ENCODE results near the gene KCNJ5. TPM values are rescaled to one million over a fixed set of nuclear protein-coding genes. Genes with fewer than 3 reads are reported as not detected.
A peak's percentile ranks its signal among the peaks of the same experiment; 100 is the strongest.

KCNJ5 gene
- total and polyA plus RNA-seq, 7 experiments from 2014 or later, result 0.11 to 0.24 (median 0.17) TPM; not detected in 4

DNA sequence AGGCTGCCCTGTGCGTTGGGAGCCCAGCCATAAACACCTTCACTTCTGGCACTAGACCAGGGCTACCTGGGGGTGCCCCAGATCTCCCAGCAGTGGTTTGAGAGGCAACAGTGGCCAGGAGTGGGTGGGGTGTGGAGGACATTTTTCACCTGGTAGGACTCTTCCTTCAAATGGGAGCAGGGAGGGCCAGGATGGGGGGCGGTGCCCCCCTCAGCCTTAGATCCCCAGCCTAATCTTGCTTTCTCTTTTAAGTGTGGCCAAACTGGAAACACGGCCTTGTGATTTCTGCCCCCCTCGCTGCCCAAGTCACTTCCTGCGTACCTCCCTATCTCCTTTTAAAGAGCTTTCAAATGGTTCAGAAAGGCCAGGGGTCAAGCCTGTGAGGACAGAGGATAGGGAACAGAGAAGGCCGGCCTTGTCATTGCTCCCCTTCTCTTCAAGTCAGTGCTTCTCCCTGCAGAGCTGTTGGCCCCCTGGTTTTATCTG lies 800 bp downstream of the KCNJ5 start:
- Mint-ChIP-seq H3K9me3 (peaks cover 0 to 3% (median 0%) of the 10 kb centered on the region in 11 donors), H3K4me3 (peak overlapping the region in 6 of 10 donors; percentile 49 to 90 (median 76)), H3K27me3 (peaks cover 48 to 62% (median 55%) of the 10 kb centered on the region in 5 donors), H3K4me1 (peaks cover 5 to 17% (median 9%) of the 10 kb centered on the region in 7 donors), H3K36me3 (peaks cover 0 to 4% (median 0%) of the 10 kb centered on the region in 5 donors), H3K27ac (no peak overlapping the region)
- CTCF ChIA-PET, result interaction anchor here (1.6 to 1.7 kb wide), 2 partner anchors 15 to 734 kb away, joined by 6 read pairs; no protein-coding TSS in a partner anchor
- Histone ChIP-seq H3K27me3 (ENCODE audit: control insufficient read depth in 2 of 2, insufficient read depth in 2 of 2, low read length in 2 of 2) (peaks cover 5 to 15% of the 10 kb centered on the region in 2 donors), H3K4me3 (ENCODE audit: low read length) (no peak overlapping the region), H3K4me1 (ENCODE audit: control insufficient read depth in 2 of 2, insufficient read depth in 2 of 2, low read length in 2 of 2) (no peaks in the 10 kb centered on the region), H3K9me3 (ENCODE audit: control insufficient read depth in 2 of 3, low read length in 3 of 3) (no peaks in the 10 kb centered on the region), H3K27ac (ENCODE audit: low read depth, low read length) (no peak overlapping the region), H3K36me3 (ENCODE audit: control insufficient read depth in 2 of 3, insufficient read depth in 3 of 3, low read length in 3 of 3) (no peaks in the 10 kb centered on the region)
- DNase-seq (no peak), ATAC-seq (no peak)
- POLR2A ChIA-PET, result interaction anchor here (1.5 kb wide), 1 partner anchor 12 kb away, joined by 3 read pairs; no protein-coding TSS in a partner anchor
- intact Hi-C loops (cut with micrococcal nuclease), result no loop called here

DNA sequence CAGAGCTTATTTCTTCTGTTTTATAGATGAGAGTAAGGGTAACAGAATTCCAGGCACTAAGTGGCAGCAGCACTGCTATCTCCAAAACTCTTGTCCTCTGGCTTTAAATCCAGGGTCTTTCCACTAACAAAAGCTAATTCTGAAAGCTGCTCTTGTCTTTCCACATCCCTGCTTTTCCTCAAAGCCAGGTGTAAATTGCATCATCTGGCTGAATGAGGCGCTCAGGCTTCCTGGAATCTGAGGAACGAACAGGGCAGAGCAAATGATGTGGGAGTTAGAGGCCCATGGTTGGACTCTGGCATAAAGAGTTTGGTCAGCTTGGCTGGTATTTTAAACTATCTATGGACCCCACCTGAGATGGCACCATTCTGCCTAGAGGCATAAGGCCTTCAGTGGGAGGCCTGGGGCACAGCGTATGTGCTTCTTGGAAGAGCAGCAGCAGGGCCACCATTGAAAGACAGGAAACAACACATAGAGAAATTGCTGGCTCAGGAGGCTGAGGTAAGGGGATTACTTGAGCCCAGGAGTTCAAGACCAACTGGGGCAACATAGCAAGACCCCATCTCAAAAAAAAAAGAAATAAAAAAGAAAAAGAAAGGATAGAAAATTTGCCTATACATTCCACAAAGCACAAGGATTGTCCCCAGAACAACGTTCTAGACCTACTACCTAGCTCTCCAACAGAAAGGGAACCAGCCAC lies 1.9 kb downstream of the KCNJ5 start:
- Histone ChIP-seq H3K4me1 (ENCODE audit: control insufficient read depth in 2 of 2, insufficient read depth in 2 of 2, low read length in 2 of 2) (no peaks in the 10 kb centered on the region), H3K36me3 (ENCODE audit: control insufficient read depth in 2 of 3, insufficient read depth in 3 of 3, low read length in 3 of 3) (no peaks in the 10 kb centered on the region), H3K27ac (ENCODE audit: low read depth, low read length) (no peak overlapping the region), H3K27me3 (ENCODE audit: control insufficient read depth in 2 of 2, insufficient read depth in 2 of 2, low read length in 2 of 2) (peaks cover 5 to 15% of the 10 kb centered on the region in 2 donors), H3K4me3 (ENCODE audit: low read length) (no peak overlapping the region), H3K9me3 (ENCODE audit: control insufficient read depth in 2 of 3, low read length in 3 of 3) (no peaks in the 10 kb centered on the region)
- Mint-ChIP-seq H3K27ac (peak overlapping the region in 1 of 9 donors; percentile 42), H3K36me3 (peaks cover 0 to 4% (median 0%) of the 10 kb centered on the region in 5 donors), H3K4me3 (no peak overlapping the region), H3K27me3 (peaks cover 42 to 61% (median 45%) of the 10 kb centered on the region in 5 donors), H3K9me3 (peaks cover 0 to 3% (median 0%) of the 10 kb centered on the region in 11 donors), H3K4me1 (peaks cover 4 to 16% (median 9%) of the 10 kb centered on the region in 7 donors)
- POLR2A ChIA-PET, result interaction anchor here (0.8 kb wide), 1 partner anchor 720 kb away, joined by 5 read pairs; no protein-coding TSS in a partner anchor
- intact Hi-C loops (cut with micrococcal nuclease), result no loop called here
- DNase-seq (no peak), ATAC-seq (no peak)
- CTCF ChIA-PET, result interaction anchor here (1.6 to 2.0 kb wide), 3 partner anchors 7 to 735 kb away, joined by 6 to 8 read pairs (median 6); no protein-coding TSS in a partner anchor

GRCh38 chr11:128893578-128894285 lies 2.6 kb downstream of the KCNJ5 start:
- ChIA-PET CTCF (interaction anchor here (2.0 kb wide), 1 partner anchor 8 kb away, joined by 8 read pairs; no protein-coding TSS in a partner anchor), POLR2A (interaction anchor here (0.7 kb wide), 1 partner anchor 173 kb away, joined by 3 read pairs; no protein-coding TSS in a partner anchor)
- H3K36me3 ChIP-seq (ENCODE audit: control insufficient read depth in 2 of 3, insufficient read depth in 3 of 3, low read length in 3 of 3), result no peaks in the 10 kb centered on the region
- intact Hi-C loops (cut with micrococcal nuclease), result no loop called here
- no peak overlapping the region for H3K27ac Mint-ChIP-seq
- peaks cover 0 to 4% (median 0%) of the 10 kb centered on the region in 5 donors for H3K36me3 Mint-ChIP-seq
- no peak for ATAC-seq
- H3K27me3 ChIP-seq (ENCODE audit: control insufficient read depth in 2 of 2, insufficient read depth in 2 of 2, low read length in 2 of 2), result peaks cover 5 to 14% of the 10 kb centered on the region in 2 donors
- H3K4me1 Mint-ChIP-seq, result peaks cover 4 to 16% (median 9%) of the 10 kb centered on the region in 7 donors
- H3K27me3 Mint-ChIP-seq, result peaks cover 35 to 60% (median 37%) of the 10 kb centered on the region in 5 donors
- no peak overlapping the region for H3K4me3 Mint-ChIP-seq
- H3K27ac ChIP-seq (ENCODE audit: low read depth, low read length), result no peak overlapping the region
- H3K9me3 Mint-ChIP-seq, result peaks cover 0 to 3% (median 0%) of the 10 kb centered on the region in 11 donors
- no peak for DNase-seq
- H3K4me3 ChIP-seq (ENCODE audit: low read length), result no peak overlapping the region
- H3K4me1 ChIP-seq (ENCODE audit: control insufficient read depth in 2 of 2, insufficient read depth in 2 of 2, low read length in 2 of 2), result no peaks in the 10 kb centered on the region
- H3K9me3 ChIP-seq (ENCODE audit: control insufficient read depth in 2 of 3, low read length in 3 of 3), result no peaks in the 10 kb centered on the region

- Mint-ChIP-seq H3K36me3 (peaks cover 0 to 4% (median 0%) of the 10 kb centered on the region in 5 donors), H3K27ac (peak overlapping the region in 1 of 9 donors; percentile 62), H3K27me3 (peaks cover 31 to 59% (median 32%) of the 10 kb centered on the region in 5 donors), H3K9me3 (peaks cover 0 to 3% (median 0%) of the 10 kb centered on the region in 11 donors), H3K4me3 (no peak overlapping the region), H3K4me1 (peaks cover 4 to 16% (median 9%) of the 10 kb centered on the region in 7 donors)
- no peak overlapping the region for H3K4me3 ChIP-seq (ENCODE audit: low read length)
- ChIA-PET CTCF (interaction anchor here (1.4 to 2.0 kb wide), 2 partner anchors 9 to 62 kb away, joined by 3 to 8 read pairs; no protein-coding TSS in a partner anchor), POLR2A (interaction anchor here (0.7 kb wide), 1 partner anchor 174 kb away, joined by 3 read pairs; no protein-coding TSS in a partner anchor)
- DNase-seq (no peak), ATAC-seq (no peak)
- no peak overlapping the region for H3K27ac ChIP-seq (ENCODE audit: low read depth, low read length)
- H3K4me1 ChIP-seq (ENCODE audit: control insufficient read depth in 2 of 2, insufficient read depth in 2 of 2, low read length in 2 of 2), result no peaks in the 10 kb centered on the region
- H3K36me3 ChIP-seq (ENCODE audit: control insufficient read depth in 2 of 3, insufficient read depth in 3 of 3, low read length in 3 of 3), result no peaks in the 10 kb centered on the region
- H3K27me3 ChIP-seq (ENCODE audit: control insufficient read depth in 2 of 2, insufficient read depth in 2 of 2, low read length in 2 of 2), result peaks cover 5 to 11% of the 10 kb centered on the region in 2 donors
- intact Hi-C loops (cut with micrococcal nuclease), result no loop called here
- no peaks in the 10 kb centered on the region for H3K9me3 ChIP-seq (ENCODE audit: control insufficient read depth in 2 of 3, low read length in 3 of 3)
Measured at GRCh38 chr11:128894286-128894681, 3.1 kb downstream of the KCNJ5 start.

- peaks cover 4 to 16% (median 9%) of the 10 kb centered on the region in 7 donors for H3K4me1 Mint-ChIP-seq
- H3K4me3 Mint-ChIP-seq, result no peak overlapping the region
- no peak overlapping the region for H3K27ac Mint-ChIP-seq
- H3K27me3 Mint-ChIP-seq, result peaks cover 27 to 55% (median 28%) of the 10 kb centered on the region in 5 donors
- H3K4me3 ChIP-seq (ENCODE audit: low read length), result no peak overlapping the region
- CTCF ChIA-PET, result interaction anchor here (1.4 to 2.0 kb wide), 2 partner anchors 9 to 62 kb away, joined by 3 to 8 read pairs; no protein-coding TSS in a partner anchor
- no peaks in the 10 kb centered on the region for H3K9me3 ChIP-seq (ENCODE audit: control insufficient read depth in 2 of 3, low read length in 3 of 3)
- peaks cover 0 to 3% (median 0%) of the 10 kb centered on the region in 11 donors for H3K9me3 Mint-ChIP-seq
- POLR2A ChIA-PET, result no interaction called here
- H3K27me3 ChIP-seq (ENCODE audit: control insufficient read depth in 2 of 2, insufficient read depth in 2 of 2, low read length in 2 of 2), result peaks cover 3 to 7% of the 10 kb centered on the region in 2 donors
- H3K36me3 ChIP-seq (ENCODE audit: control insufficient read depth in 2 of 3, insufficient read depth in 3 of 3, low read length in 3 of 3), result no peaks in the 10 kb centered on the region
- no peak overlapping the region for H3K27ac ChIP-seq (ENCODE audit: low read depth, low read length)
- H3K4me1 ChIP-seq (ENCODE audit: control insufficient read depth in 2 of 2, insufficient read depth in 2 of 2, low read length in 2 of 2), result no peaks in the 10 kb centered on the region
- no peak for ATAC-seq
- intact Hi-C loops (cut with micrococcal nuclease), result no loop called here
- no peak for DNase-seq
- peaks cover 0 to 4% (median 0%) of the 10 kb centered on the region in 5 donors for H3K36me3 Mint-ChIP-seq
Measured at GRCh38 chr11:128894685-128895084, 3.5 kb downstream of the KCNJ5 start.

DNA sequence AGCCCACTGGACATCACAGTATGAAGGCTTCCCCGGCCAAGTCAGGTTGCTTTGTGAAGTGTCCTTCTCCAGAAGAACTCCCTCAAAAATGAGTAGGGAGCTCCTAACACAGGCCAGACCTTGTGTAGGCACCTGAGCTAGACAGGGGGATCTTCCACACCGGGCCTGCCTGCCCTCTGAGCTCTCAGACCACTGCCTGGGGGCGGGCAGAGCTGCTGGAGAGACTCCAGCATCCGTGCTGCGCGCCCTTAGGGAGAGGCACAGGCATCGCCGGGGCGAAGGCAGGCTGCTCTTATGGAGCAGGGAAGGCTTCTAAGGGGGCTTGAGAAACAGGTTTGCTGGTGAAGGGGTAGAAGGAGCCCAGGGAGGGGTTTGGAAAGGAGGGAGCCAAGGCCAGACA lies 4.4 kb downstream of the KCNJ5 start:
- intact Hi-C loops (cut with micrococcal nuclease), result no loop called here
- ChIA-PET CTCF (interaction anchor here (1.4 kb wide), 1 partner anchor 61 kb away, joined by 3 read pairs; no protein-coding TSS in a partner anchor), POLR2A (no interaction called here)
- Histone ChIP-seq H3K36me3 (ENCODE audit: control insufficient read depth in 2 of 3, insufficient read depth in 3 of 3, low read length in 3 of 3) (no peaks in the 10 kb centered on the region), H3K27me3 (ENCODE audit: control insufficient read depth in 2 of 2, insufficient read depth in 2 of 2, low read length in 2 of 2) (no peaks in the 10 kb centered on the region), H3K9me3 (ENCODE audit: control insufficient read depth in 2 of 3, low read length in 3 of 3) (no peaks in the 10 kb centered on the region), H3K4me1 (ENCODE audit: control insufficient read depth in 2 of 2, insufficient read depth in 2 of 2, low read length in 2 of 2) (no peaks in the 10 kb centered on the region), H3K4me3 (ENCODE audit: low read length) (no peak overlapping the region), H3K27ac (ENCODE audit: low read depth, low read length) (no peak overlapping the region)
- Mint-ChIP-seq H3K9me3 (peaks cover 0 to 3% (median 0%) of the 10 kb centered on the region in 11 donors), H3K36me3 (peaks cover 0 to 4% (median 0%) of the 10 kb centered on the region in 5 donors), H3K27ac (no peak overlapping the region), H3K4me3 (no peak overlapping the region), H3K27me3 (peaks cover 24 to 48% (median 27%) of the 10 kb centered on the region in 5 donors), H3K4me1 (peaks cover 4 to 16% (median 9%) of the 10 kb centered on the region in 7 donors)
- DNase-seq (no peak), ATAC-seq (no peak)
